ENCODE results near the gene FAM114A2. TPM values are rescaled to one million over a fixed set of nuclear protein-coding genes. Genes with fewer than 3 reads are reported as not detected.

The FAM114A2 gene
- polyA plus RNA-seq, 3 donors = 11.6 to 16.8 (median 12.6) TPM

DNA sequence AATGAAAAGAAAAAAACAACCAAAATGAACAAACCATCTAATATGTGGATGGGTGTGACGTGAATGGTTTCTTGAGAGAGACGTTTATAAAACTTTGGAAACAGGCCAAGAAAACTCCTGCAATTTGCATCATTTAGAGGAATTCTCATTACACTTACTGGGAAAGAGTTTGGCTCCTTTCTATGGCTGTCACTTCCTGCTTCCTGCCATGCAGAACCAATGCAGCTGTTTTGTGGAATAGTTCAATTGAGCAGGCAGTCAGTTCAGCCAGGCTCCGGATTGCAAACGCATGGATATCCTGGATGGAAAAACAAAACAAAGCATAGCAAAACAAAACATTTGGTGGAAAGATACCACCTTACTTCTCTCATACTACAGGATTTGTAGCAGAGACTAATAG, 36.6 kb downstream of the FAM114A2 start:
- 44 to 58% (median 50%) methylated on average over 4 of the region's 4 CpGs for WGBS, 3 donors
- H3K27ac ChIP-seq (ENCODE audit: low read depth, low read length) = no peak overlapping the region

DNA sequence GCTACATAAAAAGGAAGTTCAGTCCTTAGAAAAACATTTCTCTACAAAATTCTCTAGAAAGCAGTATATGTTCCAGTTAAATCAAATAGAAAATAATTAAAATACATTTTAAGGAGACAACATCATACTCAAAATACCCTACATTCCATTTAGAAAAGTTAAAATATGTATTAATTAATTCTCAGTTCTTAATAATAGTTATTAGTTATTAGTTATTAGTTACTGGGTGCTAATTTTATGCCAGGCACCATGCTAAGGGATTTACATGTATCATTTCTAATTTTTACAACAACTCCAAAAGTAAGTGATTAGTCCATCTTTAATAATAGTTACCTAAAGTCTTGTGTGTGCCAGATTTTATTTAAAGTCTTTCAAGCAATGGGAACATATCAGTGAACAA, 38.0 kb downstream of the FAM114A2 start:
- no peak overlapping the region for H3K27ac ChIP-seq (ENCODE audit: low read depth, low read length)

- no peak overlapping the region for H3K27ac ChIP-seq (ENCODE audit: low read depth, low read length)
- WGBS, 3 donors = 95 to 98% (median 98%) methylated on average over 3 of the region's 3 CpGs
Measured at GRCh38 chr5:153999995-154000394, 38.7 kb downstream of the FAM114A2 start.

DNA sequence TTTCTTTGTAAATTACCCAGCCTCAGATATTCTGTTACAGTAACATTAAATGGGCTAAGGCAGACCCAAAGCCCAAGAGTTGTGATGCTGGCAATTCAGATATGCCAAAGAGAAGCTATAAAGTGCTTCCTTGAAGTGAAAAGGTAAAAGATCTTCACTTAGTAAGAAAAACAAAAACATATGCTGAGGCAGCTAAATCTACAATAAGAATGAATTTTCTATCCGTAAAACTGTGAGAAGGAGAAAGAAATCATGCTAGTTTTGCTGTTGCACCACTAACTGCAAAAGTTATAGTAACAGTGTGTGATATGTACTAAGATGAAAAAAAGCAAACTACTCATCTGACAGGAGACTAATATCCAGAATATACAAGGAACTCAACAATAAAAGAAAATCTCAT, 39.9 kb downstream of the FAM114A2 start:
- no peak overlapping the region for H3K27ac ChIP-seq (ENCODE audit: low read depth, low read length)

GRCh38 chr5:153998010-153998409, 40.7 kb downstream of the FAM114A2 start:
- 61 to 70% (median 66%) methylated on average over 1 of the region's 1 CpG for WGBS, 3 donors
- no peak overlapping the region for H3K27ac ChIP-seq (ENCODE audit: low read depth, low read length)

More for the DNA sequence above, 39.9 kb downstream of the FAM114A2 start:
- WGBS, 3 donors = 97 to 98% (median 97%) methylated on average over 1 of the region's 1 CpG

DNA sequence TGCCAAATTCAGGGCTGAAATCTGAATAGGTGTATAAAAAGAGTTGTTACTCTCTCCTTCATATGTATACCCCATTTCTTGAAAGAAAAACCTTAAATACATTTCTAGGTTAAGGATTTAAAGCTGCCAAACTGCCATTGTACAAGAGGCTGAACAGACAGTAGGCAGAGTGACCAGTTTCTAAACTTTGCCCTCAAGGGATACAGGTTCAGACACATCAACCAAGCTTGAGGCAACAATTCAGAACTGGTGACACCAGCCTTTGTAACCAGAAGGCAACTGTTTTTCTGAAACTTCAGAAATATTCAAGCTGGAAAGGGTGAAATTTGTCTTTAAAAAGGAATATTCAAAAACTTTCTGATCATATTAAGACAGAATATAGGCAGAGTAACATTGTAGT, 47.5 kb downstream of the FAM114A2 start:
- H3K27ac ChIP-seq (ENCODE audit: low read depth, low read length) = no peak overlapping the region

- no peak overlapping the region for H3K27ac ChIP-seq (ENCODE audit: low read depth, low read length)
- 87 to 91% (median 91%) methylated on average over 5 of the region's 5 CpGs for WGBS, 3 donors
Measured at GRCh38 chr5:153988510-153988909, 50.2 kb downstream of the FAM114A2 start.

DNA sequence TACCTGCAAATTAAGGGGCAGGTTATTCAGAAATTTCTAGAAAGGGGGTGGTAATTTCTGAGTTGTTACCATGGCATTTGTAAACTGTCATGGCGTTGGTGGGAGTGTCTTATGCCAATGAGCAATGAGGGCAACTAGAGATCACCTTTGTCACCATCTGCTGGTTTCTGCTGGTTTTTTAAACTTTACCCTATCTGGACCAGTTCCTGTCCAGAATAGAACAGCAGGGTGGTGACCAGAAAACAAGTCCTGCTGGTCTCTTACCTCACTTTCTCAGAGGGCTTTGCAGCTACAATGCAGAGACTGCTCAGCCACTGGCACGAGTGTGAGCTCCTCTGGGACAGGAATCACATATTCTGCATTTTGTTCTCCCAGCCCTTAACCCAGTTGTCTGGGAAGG, 51.4 kb downstream of the FAM114A2 start:
- no peak overlapping the region for H3K27ac ChIP-seq (ENCODE audit: low read depth, low read length)
- 81 to 89% (median 84%) methylated on average over 2 of the region's 2 CpGs for WGBS, 3 donors

- 69 to 79% (median 75%) methylated on average over 3 of the region's 3 CpGs for WGBS, 3 donors
- no peak overlapping the region for H3K27ac ChIP-seq (ENCODE audit: low read depth, low read length)
Measured at GRCh38 chr5:153985498-153985897, 53.2 kb downstream of the FAM114A2 start.

- 72 to 91% (median 76%) methylated on average over 1 of the region's 1 CpG for WGBS, 3 donors
Measured at GRCh38 chr5:153983885-153984284, 54.8 kb downstream of the FAM114A2 start.

GRCh38 chr5:153981905-153982605, 56.7 kb downstream of the FAM114A2 start:
- no peak overlapping the region for H3K27ac ChIP-seq (ENCODE audit: low read depth, low read length)
- 83 to 89% (median 87%) methylated on average over 4 of the region's 4 CpGs for WGBS, 3 donors

More at GRCh38 chr5:153983885-153984284, 54.8 kb downstream of the FAM114A2 start:
- H3K27ac ChIP-seq (ENCODE audit: low read depth, low read length) = no peak overlapping the region

GRCh38 chr5:153979028-153979783, 59.5 kb downstream of the FAM114A2 start:
- no peak overlapping the region for H3K27ac ChIP-seq (ENCODE audit: low read depth, low read length)
- 58 to 65% (median 60%) methylated on average over 4 of the region's 4 CpGs for WGBS, 3 donors

DNA sequence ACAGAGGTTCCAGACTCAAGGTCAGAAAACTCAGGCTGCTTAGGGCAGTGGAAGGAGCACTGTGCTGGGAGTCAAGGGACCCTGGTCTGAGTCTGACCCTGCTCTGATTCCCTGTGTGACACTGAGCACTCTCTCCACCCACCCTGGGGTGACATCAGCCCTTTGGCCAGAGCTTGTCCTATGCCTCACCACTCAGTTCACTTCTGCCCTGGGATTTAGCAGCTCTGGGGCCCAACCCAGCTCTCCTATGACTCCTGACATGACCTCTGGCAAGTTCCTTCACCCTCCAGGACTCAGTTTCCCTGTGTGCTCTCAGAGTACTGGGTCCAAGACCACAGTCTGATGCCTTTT, 63.9 kb downstream of the FAM114A2 start:
- no peak overlapping the region for H3K27ac ChIP-seq (ENCODE audit: low read depth, low read length)

DNA sequence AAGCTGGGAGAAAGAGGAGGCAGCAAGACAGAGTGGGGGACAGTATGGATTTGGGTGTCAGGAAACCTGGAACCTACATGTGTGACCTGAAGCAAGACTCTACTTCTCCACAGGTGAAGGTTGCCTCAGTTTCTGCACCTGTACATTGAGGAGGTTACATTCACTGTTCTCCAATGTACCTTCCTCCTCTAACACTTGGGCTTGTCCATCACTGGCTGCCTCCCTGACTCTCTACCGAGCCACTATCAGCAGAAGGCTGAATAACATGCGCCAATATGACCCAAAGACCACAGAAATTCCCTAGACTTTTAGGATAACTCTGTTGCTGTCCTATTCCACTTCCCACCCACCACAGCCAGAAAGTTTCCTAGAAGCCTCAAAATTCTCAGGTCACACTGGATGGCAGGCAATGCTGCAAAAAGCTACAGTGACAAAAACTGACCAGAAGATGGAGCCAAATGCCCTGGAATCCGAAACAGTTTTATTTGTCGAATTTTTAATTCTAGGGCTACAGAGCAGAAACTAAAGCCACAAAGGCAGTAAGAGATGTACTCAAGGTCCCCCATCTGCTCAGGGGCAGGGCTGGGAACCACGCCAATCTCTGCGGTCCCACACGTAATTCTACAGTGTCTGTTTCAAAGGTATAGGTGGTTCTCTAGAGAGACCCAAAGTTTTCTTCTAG, 64.4 kb downstream of the FAM114A2 start:
- WGBS, 3 donors = 16 to 21% (median 20%) methylated on average over 7 of the region's 7 CpGs
- no peak overlapping the region for H3K27ac ChIP-seq (ENCODE audit: low read depth, low read length)

- no peak overlapping the region for H3K27ac ChIP-seq (ENCODE audit: low read depth, low read length)
- 68 to 76% (median 69%) methylated on average over 2 of the region's 2 CpGs for WGBS, 3 donors
Measured at GRCh38 chr5:153972240-153972639, 66.5 kb downstream of the FAM114A2 start.

DNA sequence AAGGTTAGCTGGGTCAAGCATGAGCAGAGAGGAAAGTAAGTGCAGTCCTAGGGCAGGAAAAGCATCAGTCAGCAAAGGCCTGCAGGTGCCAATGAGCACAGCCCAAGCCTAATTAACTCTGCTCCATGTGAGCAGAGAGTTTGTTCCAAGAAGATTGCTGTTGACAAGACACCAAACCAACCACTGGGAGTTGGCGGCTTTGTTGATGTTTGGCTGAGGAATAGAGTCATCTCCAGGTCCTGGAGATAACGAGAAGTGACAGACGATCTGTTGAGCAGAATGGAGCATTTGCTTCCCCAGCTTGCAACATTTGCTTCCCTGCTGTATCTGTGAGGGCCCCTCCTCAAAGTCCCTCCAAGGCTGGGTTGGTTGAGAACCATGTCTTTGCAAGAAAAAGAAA, 68.2 kb downstream of the FAM114A2 start:
- H3K27ac ChIP-seq (ENCODE audit: low read depth, low read length) = no peak overlapping the region
- 68 to 75% (median 73%) methylated on average over 3 of the region's 3 CpGs for WGBS, 3 donors

GRCh38 chr5:153969563-153969895, 69.2 kb downstream of the FAM114A2 start:
- 45 to 77% (median 56%) methylated on average over 3 of the region's 3 CpGs for WGBS, 3 donors
- H3K27ac ChIP-seq (ENCODE audit: low read depth, low read length) = no peak overlapping the region

DNA sequence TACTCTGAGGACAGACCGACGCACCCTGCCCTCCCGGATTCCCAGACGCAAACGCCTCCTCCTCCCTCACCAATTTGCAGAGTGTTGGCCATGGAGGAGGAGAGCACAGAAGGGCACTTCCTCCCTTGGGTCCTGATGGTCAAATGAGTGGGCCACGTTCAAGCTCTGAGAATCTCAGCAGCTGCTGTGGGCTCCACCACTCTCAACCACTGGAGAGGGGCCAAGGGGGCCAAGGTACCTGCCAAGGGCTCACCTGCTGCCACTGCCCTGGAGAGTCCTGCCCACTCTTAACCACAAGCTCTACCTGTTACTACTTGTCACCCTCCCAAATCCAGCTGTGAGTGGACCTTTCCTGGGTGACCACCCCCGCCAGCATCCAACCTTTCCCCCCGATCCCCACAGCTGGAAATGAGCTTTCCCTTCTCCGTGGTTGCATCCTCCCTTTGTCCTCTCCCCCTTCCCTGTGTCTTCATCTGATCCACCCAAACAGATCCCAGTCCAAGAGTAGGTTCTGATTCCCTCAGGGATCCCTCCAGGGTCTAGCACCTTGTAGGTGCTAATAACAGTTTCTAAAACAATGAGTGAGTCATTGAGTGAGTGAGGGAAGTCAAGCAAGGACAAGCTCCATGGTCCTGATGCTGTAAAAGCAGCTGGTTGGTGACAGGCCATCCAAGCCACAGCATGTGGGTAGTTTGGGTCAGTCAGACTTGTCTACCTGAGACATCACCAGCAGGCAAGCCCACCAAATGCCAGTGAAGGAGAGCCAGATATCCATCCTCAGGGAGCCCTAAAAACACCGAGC, 69.7 kb downstream of the FAM114A2 start:
- WGBS, 3 donors = 65 to 80% (median 80%) methylated on average over 10 of the region's 10 CpGs
- no peak overlapping the region for H3K27ac ChIP-seq (ENCODE audit: low read depth, low read length)
